ENCODE measurements around the gene HDDC2.

The HDDC2 gene

DNA sequence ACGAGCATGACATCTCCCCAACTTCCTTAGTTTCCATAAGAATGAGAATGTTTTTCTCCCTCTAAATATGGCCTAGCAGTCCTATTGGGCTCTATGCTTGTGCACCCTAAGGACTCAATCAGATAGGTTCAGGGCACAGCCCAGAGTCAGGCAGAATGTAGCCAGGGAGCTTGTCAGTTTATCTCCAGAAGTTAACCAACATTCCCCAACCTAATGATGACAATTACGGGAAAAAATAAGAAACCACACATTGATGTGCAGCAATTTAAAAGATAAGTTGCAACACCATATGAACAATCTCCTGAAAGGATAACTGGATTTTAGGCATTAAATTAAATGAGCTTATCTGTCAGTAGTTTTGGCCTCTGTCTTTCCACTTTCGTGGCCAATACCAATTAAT lies 71.1 kb downstream of the HDDC2 start:
- H2AFZ ChIP-seq (ENCODE audit: low read depth), result no peak overlapping the region
- no peaks in the 10 kb centered on the region for H4K20me1 ChIP-seq (ENCODE audit: insufficient read depth)
- no peak overlapping the region for H3K27ac ChIP-seq
- no peaks in the 10 kb centered on the region for H3K27me3 ChIP-seq (ENCODE audit: insufficient read depth, low read depth)
- H3K79me2 ChIP-seq (ENCODE audit: insufficient read depth, low read depth), result no peaks in the 10 kb centered on the region
- H3K36me3 ChIP-seq (ENCODE audit: insufficient read depth), result no peaks in the 10 kb centered on the region
- no peaks in the 10 kb centered on the region for H3K4me1 ChIP-seq (ENCODE audit: low read depth, poor library complexity, severe bottlenecking)
- no peak overlapping the region for H3K4me2 ChIP-seq
- TF ChIP-seq, protein P1, sequence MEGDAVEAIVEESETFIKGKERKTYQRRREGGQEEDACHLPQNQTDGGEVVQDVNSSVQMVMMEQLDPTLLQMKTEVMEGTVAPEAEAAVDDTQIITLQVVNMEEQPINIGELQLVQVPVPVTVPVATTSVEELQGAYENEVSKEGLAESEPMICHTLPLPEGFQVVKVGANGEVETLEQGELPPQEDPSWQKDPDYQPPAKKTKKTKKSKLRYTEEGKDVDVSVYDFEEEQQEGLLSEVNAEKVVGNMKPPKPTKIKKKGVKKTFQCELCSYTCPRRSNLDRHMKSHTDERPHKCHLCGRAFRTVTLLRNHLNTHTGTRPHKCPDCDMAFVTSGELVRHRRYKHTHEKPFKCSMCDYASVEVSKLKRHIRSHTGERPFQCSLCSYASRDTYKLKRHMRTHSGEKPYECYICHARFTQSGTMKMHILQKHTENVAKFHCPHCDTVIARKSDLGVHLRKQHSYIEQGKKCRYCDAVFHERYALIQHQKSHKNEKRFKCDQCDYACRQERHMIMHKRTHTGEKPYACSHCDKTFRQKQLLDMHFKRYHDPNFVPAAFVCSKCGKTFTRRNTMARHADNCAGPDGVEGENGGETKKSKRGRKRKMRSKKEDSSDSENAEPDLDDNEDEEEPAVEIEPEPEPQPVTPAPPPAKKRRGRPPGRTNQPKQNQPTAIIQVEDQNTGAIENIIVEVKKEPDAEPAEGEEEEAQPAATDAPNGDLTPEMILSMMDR (conservative IDR thresholded peaks at IDR 0.05; ENCODE audit: low read depth, low read length), result no peak
- no peak overlapping the region for H3K9ac ChIP-seq
- H3K4me3 ChIP-seq (IDR thresholded peaks at IDR 0.05; ENCODE audit: insufficient read depth, low read depth, low read length), result no peak overlapping the region

DNA sequence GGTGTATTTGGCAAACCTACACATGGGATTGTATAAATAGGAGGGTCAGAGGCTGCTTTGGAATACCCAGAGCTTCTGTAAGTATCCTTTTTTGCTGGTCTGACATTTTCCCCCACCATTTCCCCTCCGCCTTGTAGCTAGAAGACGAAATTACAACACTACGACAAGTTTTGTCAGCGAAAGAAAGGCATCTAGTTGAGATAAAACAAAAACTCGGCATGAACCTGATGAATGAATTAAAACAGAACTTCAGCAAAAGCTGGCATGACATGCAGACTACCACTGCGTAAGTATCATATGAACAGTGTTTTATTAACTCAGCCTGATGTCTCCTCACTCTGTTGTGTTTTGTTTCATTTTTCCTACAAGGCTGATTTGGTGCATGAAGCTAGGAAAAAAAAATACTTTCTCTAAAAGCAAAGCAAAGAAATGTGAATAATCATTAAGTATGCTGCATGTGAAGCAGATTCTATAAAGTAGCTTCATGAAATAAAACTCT lies 72.7 kb downstream of the HDDC2 start:
- H3K36me3 ChIP-seq (ENCODE audit: insufficient read depth), result no peaks in the 10 kb centered on the region
- no peaks in the 10 kb centered on the region for H3K79me2 ChIP-seq (ENCODE audit: insufficient read depth, low read depth)
- H3K27ac ChIP-seq, result no peak overlapping the region
- H4K20me1 ChIP-seq (ENCODE audit: insufficient read depth), result no peaks in the 10 kb centered on the region
- no peak overlapping the region for H3K4me2 ChIP-seq
- no peaks in the 10 kb centered on the region for H3K4me1 ChIP-seq (ENCODE audit: low read depth, poor library complexity, severe bottlenecking)
- H3K9ac ChIP-seq, result no peak overlapping the region
- no peak overlapping the region for H3K4me3 ChIP-seq (IDR thresholded peaks at IDR 0.05; ENCODE audit: insufficient read depth, low read depth, low read length)
- no peak overlapping the region for H2AFZ ChIP-seq (ENCODE audit: low read depth)
- no peaks in the 10 kb centered on the region for H3K27me3 ChIP-seq (ENCODE audit: insufficient read depth, low read depth)
- TF ChIP-seq, protein P1 (conservative IDR thresholded peaks at IDR 0.05; ENCODE audit: low read depth, low read length), result no peak

DNA sequence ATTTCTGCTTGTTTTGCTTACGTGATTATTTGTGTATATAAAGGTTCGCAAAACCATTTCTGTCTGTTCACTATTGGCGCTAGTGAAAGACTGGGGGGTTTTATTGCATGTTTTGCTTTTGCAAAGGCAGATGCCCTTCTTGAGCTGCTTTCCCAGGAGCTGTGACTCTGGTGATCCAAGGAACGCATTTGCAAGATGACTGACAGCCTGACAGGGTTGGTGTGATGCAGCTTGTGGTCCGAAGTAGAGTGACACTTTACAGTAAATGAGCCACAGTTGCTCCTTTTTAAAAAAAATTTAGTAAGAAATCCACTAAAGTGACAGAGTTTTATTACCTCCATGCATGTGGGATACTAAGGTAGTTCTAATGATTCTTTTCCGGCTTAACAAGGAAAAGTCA lies 74.5 kb downstream of the HDDC2 start:
- Histone ChIP-seq H3K4me3 (IDR thresholded peaks at IDR 0.05; ENCODE audit: insufficient read depth, low read depth, low read length) (no peak overlapping the region), H3K36me3 (ENCODE audit: insufficient read depth) (no peaks in the 10 kb centered on the region), H3K27ac (no peak overlapping the region), H3K9ac (no peak overlapping the region), H4K20me1 (ENCODE audit: insufficient read depth) (no peaks in the 10 kb centered on the region), H3K79me2 (ENCODE audit: insufficient read depth, low read depth) (no peaks in the 10 kb centered on the region), H2AFZ (ENCODE audit: low read depth) (no peak overlapping the region), H3K4me1 (ENCODE audit: low read depth, poor library complexity, severe bottlenecking) (no peaks in the 10 kb centered on the region), H3K4me2 (no peak overlapping the region), H3K27me3 (ENCODE audit: insufficient read depth, low read depth) (no peaks in the 10 kb centered on the region)
- TF ChIP-seq, protein P1 (conservative IDR thresholded peaks at IDR 0.05; ENCODE audit: low read depth, low read length), result no peak

All from KMS-11 (cell line).